Measurements from ENCODE around the gene TRIO. TPM values are rescaled to one million over a fixed set of nuclear protein-coding genes. Genes with fewer than 3 reads are reported as not detected.

The TRIO gene
- total RNA-seq, 1 donor from 2014 or later = 223 TPM

GRCh38 chr5:14453481-14453880 is 310.3 kb downstream of the TRIO start:
- Mint-ChIP-seq H3K4me3 (no peak overlapping the region), H3K4me1 (no peaks in the 10 kb centered on the region), H3K27ac (no peak overlapping the region), H3K9me3 (no peaks in the 10 kb centered on the region), H3K36me3 (ENCODE audit: low read depth) (peaks cover 66% of the 10 kb centered on the region), H3K27me3 (no peaks in the 10 kb centered on the region)
- intact Hi-C loops (cut with micrococcal nuclease) = no loop called here
- CTCF ChIA-PET = no interaction called here
- TF ChIP-seq, protein P1, sequence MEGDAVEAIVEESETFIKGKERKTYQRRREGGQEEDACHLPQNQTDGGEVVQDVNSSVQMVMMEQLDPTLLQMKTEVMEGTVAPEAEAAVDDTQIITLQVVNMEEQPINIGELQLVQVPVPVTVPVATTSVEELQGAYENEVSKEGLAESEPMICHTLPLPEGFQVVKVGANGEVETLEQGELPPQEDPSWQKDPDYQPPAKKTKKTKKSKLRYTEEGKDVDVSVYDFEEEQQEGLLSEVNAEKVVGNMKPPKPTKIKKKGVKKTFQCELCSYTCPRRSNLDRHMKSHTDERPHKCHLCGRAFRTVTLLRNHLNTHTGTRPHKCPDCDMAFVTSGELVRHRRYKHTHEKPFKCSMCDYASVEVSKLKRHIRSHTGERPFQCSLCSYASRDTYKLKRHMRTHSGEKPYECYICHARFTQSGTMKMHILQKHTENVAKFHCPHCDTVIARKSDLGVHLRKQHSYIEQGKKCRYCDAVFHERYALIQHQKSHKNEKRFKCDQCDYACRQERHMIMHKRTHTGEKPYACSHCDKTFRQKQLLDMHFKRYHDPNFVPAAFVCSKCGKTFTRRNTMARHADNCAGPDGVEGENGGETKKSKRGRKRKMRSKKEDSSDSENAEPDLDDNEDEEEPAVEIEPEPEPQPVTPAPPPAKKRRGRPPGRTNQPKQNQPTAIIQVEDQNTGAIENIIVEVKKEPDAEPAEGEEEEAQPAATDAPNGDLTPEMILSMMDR (IDR thresholded peaks at IDR 0.05) = no peak
- POLR2A ChIA-PET = no interaction called here
- ATAC-seq (ENCODE audit: low read depth) (no peak), DNase-seq (no peak)

GRCh38 chr5:14455814-14456321 is 312.7 kb downstream of the TRIO start:
- Mint-ChIP-seq H3K27me3 (no peaks in the 10 kb centered on the region), H3K4me1 (no peaks in the 10 kb centered on the region), H3K4me3 (no peak overlapping the region), H3K9me3 (no peaks in the 10 kb centered on the region), H3K27ac (no peak overlapping the region), H3K36me3 (ENCODE audit: low read depth) (peaks cover 63% of the 10 kb centered on the region)
- DNase-seq (no peak), ATAC-seq (ENCODE audit: low read depth) (no peak)
- CTCF ChIA-PET = no interaction called here
- TF ChIP-seq, protein P1 (IDR thresholded peaks at IDR 0.05) = no peak
- intact Hi-C loops (cut with micrococcal nuclease) = no loop called here
- POLR2A ChIA-PET = no interaction called here

- CTCF ChIA-PET = interaction anchor here (0.8 kb wide), 1 partner anchor 191 kb away, joined by 3 read pairs; no protein-coding TSS in a partner anchor
These were observed 314.3 kb downstream of the TRIO start for GRCh38 chr5:14457476-14457875.

GRCh38 chr5:14458414-14458813 is 315.3 kb downstream of the TRIO start:
- Mint-ChIP-seq H3K4me3 (no peak overlapping the region), H3K27ac (no peak overlapping the region), H3K27me3 (no peaks in the 10 kb centered on the region), H3K9me3 (no peaks in the 10 kb centered on the region), H3K36me3 (ENCODE audit: low read depth) (peaks cover 72% of the 10 kb centered on the region), H3K4me1 (no peaks in the 10 kb centered on the region)
- no peak for DNase-seq
- TF ChIP-seq, protein P1 (IDR thresholded peaks at IDR 0.05) = no peak
- intact Hi-C loops (cut with micrococcal nuclease) = no loop called here
- ATAC-seq (ENCODE audit: low read depth) = no peak
- CTCF ChIA-PET = no interaction called here
- POLR2A ChIA-PET = no interaction called here

More at GRCh38 chr5:14457476-14457875, 314.3 kb downstream of the TRIO start:
- ATAC-seq (ENCODE audit: low read depth) (no peak), DNase-seq (no peak)
- H3K9me3 Mint-ChIP-seq = no peaks in the 10 kb centered on the region
- no peaks in the 10 kb centered on the region for H3K4me1 Mint-ChIP-seq
- POLR2A ChIA-PET = no interaction called here
- no peaks in the 10 kb centered on the region for H3K27me3 Mint-ChIP-seq
- TF ChIP-seq, protein P1 (IDR thresholded peaks at IDR 0.05) = no peak
- H3K4me3 Mint-ChIP-seq = no peak overlapping the region
- no peak overlapping the region for H3K27ac Mint-ChIP-seq
- H3K36me3 Mint-ChIP-seq (ENCODE audit: low read depth) = peaks cover 64% of the 10 kb centered on the region
- intact Hi-C loops (cut with micrococcal nuclease) = no loop called here

GRCh38 chr5:14460844-14461398 is 317.8 kb downstream of the TRIO start:
- CTCF ChIA-PET = no interaction called here
- Mint-ChIP-seq H3K4me1 (no peaks in the 10 kb centered on the region), H3K9me3 (no peaks in the 10 kb centered on the region), H3K27ac (no peak overlapping the region), H3K4me3 (no peak overlapping the region), H3K36me3 (ENCODE audit: low read depth) (peaks cover 74% of the 10 kb centered on the region), H3K27me3 (no peaks in the 10 kb centered on the region)
- TF ChIP-seq, protein P1 (IDR thresholded peaks at IDR 0.05) = no peak
- POLR2A ChIA-PET = no interaction called here
- no peak for DNase-seq
- intact Hi-C loops (cut with micrococcal nuclease) = no loop called here
- no peak for ATAC-seq (ENCODE audit: low read depth)
